ENCODE data around the gene FERMT3.
A peak's percentile ranks its signal among the peaks of the same experiment; 100 is the strongest.

Gene FERMT3

GRCh38 chr11:64268893-64269539 lies 62.5 kb downstream of the FERMT3 start:
- peak overlapping the region; percentile 66 for H3K27ac ChIP-seq
- DNase-seq, result peak; percentile 34
- no peaks in the 10 kb centered on the region for H3K27me3 ChIP-seq (replicated peaks)
- in situ Hi-C loops (cut with HindIII; ENCODE audit: low pct_ligation_motif_present, low sequenced_read_pairs), result no loop called here
- H3K4me3 ChIP-seq (ENCODE audit: low read depth, low read length), result peak overlapping the region; percentile 75
- H3K36me3 ChIP-seq (replicated peaks), result peaks cover 32% of the 10 kb centered on the region
- no peak for TF ChIP-seq CTCF (IDR thresholded peaks at IDR 0.05; ENCODE audit: low read depth, low read length, missing control alignments)

GRCh38 chr11:64269540-64270220 lies 63.2 kb downstream of the FERMT3 start:
- Histone ChIP-seq H3K27me3 (replicated peaks) (no peaks in the 10 kb centered on the region), H3K36me3 (replicated peaks) (peaks cover 25% of the 10 kb centered on the region), H3K27ac (peak overlapping the region; percentile 88), H3K4me3 (ENCODE audit: low read depth, low read length) (peak overlapping the region; percentile 75)
- DNase-seq, result peak; percentile 99
- no peak for TF ChIP-seq CTCF (IDR thresholded peaks at IDR 0.05; ENCODE audit: low read depth, low read length, missing control alignments)
- in situ Hi-C loops (cut with HindIII; ENCODE audit: low pct_ligation_motif_present, low sequenced_read_pairs), result no loop called here

Measured in brain microvascular endothelial cell (primary cell).